ENCODE results near the gene NCSTN. TPM values are rescaled to one million over a fixed set of nuclear protein-coding genes. Genes with fewer than 3 reads are reported as not detected.

Gene NCSTN
- total and polyA plus RNA-seq, 9 of the 15 experiments (the other 6 are each of a cell fraction or from before 2014, with no cell fraction given): 21.3 to 91.1 (median 57.9) TPM

GRCh38 chr1:160322831-160323230, 20.4 kb upstream of the NCSTN start:
- Histone ChIP-seq H3K4me3 (no peak overlapping the region), H3K79me2 (ENCODE audit: control insufficient read depth, insufficient read depth, low read length) (peaks cover 21% of the 10 kb centered on the region; the same call in 2 of the 3 replicates), H3K27ac (ENCODE audit: extremely low read depth, low read depth, low read length) (no peak overlapping the region), H2AFZ (ENCODE audit: low read depth, low read length) (no peak overlapping the region), H3K9me1 (ENCODE audit: control insufficient read depth, insufficient read depth, low read length) (no peaks in the 10 kb centered on the region), H4K20me1 (replicated peaks; ENCODE audit: control insufficient read depth, insufficient read depth, low read length) (no peaks in the 10 kb centered on the region), H3K4me1 (replicated peaks in 1 of 2; ENCODE audit: control insufficient read depth in 2 of 2, insufficient read depth in 2 of 2, low read length in 2 of 2) (no peaks in the 10 kb centered on the region; a peak in 1 of 5 replicates), H3K9ac (ENCODE audit: insufficient read depth in 1 of 2, low read depth in 2 of 2, low read length in 2 of 2) (no peak overlapping the region), H3K9me3 (replicated peaks; ENCODE audit: control insufficient read depth, insufficient read depth, low read depth, low read length) (no peaks in the 10 kb centered on the region), H3K27me3 (ENCODE audit: control insufficient read depth in 2 of 2, insufficient read depth in 2 of 2, low read length in 2 of 2) (no peaks in the 10 kb centered on the region), H3K36me3 (ENCODE audit: control insufficient read depth, insufficient read depth, low read length) (peaks cover 81% of the 10 kb centered on the region), H3K4me2 (ENCODE audit: insufficient read depth, low read length) (no peak overlapping the region)
- no peak for ATAC-seq
- POLR2A ChIA-PET: no interaction called here
- BruUV-seq (replicated peaks): no TSS peak
- intact Hi-C loops (cut with micrococcal nuclease): no loop called here
- TF ChIP-seq PHF21A (IDR thresholded peaks at IDR 0.05; ENCODE audit: borderline replicate concordance, low read depth): no peak
- FAIRE-seq: no peak
- CTCF ChIA-PET (ENCODE audit: low intra/inter-chr PET ratio): no interaction called here
- DNase-seq (ENCODE audit: extremely low read depth in 1 of 4, low spot score in 3 of 4): no peak
- in situ Hi-C loops (cut with MboI): no loop called here
- 98% methylated on average over 6 of the region's 6 CpGs for WGBS (ENCODE audit: insufficient coverage, low coverage, missing lambda C conversion rate)

DNA sequence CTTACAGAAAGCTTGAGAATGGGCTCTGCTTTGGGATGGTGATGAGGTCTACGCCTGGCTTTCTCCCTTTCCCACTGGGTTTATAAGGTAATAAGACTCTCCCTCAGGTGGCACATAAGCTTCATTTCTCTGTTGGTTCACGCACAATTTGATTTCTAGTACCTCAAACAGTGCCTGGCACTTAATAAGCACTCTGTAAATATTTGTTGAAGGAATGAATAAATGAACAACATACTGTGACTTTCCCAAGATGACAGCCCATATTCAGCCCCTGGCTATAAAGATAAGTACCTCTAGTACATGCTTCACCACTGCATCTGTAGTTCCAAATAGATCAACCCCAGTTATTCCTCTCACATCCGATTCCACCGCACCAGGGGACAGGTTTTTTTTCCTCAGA, 17.9 kb upstream of the NCSTN start:
- intact Hi-C loops (cut with micrococcal nuclease): no loop called here
- DNase-seq (ENCODE audit: extremely low read depth in 1 of 4, low spot score in 3 of 4) (no peak), FAIRE-seq (no peak), ATAC-seq (no peak)
- Histone ChIP-seq H3K9me1 (ENCODE audit: control insufficient read depth, insufficient read depth, low read length) (no peaks in the 10 kb centered on the region), H2AFZ (ENCODE audit: low read depth, low read length) (no peak overlapping the region), H3K9ac (ENCODE audit: insufficient read depth in 1 of 2, low read depth in 2 of 2, low read length in 2 of 2) (no peak overlapping the region), H3K4me1 (replicated peaks in 1 of 2; ENCODE audit: control insufficient read depth in 2 of 2, insufficient read depth in 2 of 2, low read length in 2 of 2) (no peaks in the 10 kb centered on the region; a peak in 1 of 5 replicates), H3K4me3 (no peak overlapping the region), H4K20me1 (replicated peaks; ENCODE audit: control insufficient read depth, insufficient read depth, low read length) (no peaks in the 10 kb centered on the region), H3K27ac (ENCODE audit: extremely low read depth, low read depth, low read length) (no peak overlapping the region), H3K27me3 (ENCODE audit: control insufficient read depth in 2 of 2, insufficient read depth in 2 of 2, low read length in 2 of 2) (no peaks in the 10 kb centered on the region), H3K9me3 (replicated peaks; ENCODE audit: control insufficient read depth, insufficient read depth, low read depth, low read length) (no peaks in the 10 kb centered on the region), H3K4me2 (ENCODE audit: insufficient read depth, low read length) (no peak overlapping the region), H3K36me3 (ENCODE audit: control insufficient read depth, insufficient read depth, low read length) (peaks cover 83% of the 10 kb centered on the region), H3K79me2 (ENCODE audit: control insufficient read depth, insufficient read depth, low read length) (peaks cover 10% of the 10 kb centered on the region; the same call in 1 of the 3 replicates)
- POLR2A ChIA-PET: no interaction called here
- in situ Hi-C loops (cut with MboI): no loop called here
- BruUV-seq (replicated peaks): no TSS peak
- 92% methylated on average over 4 of the region's 4 CpGs for WGBS (ENCODE audit: insufficient coverage, low coverage, missing lambda C conversion rate)
- CTCF ChIA-PET (ENCODE audit: low intra/inter-chr PET ratio): no interaction called here
- no peak for TF ChIP-seq ZNF398 (CRISPR knock-in tag; IDR thresholded peaks at IDR 0.05)
